Effector memory CD4-positive, alpha-beta T cell (primary cell): Measurements from ENCODE around the gene TPGS1.

Experiments used
- DNase-seq, 3 donors: peaks; one replicate each; pipeline ENCODE4 v3.0.0-alpha.2; 2020
- H3K27ac ChIP-seq: 2 replicates; pipeline ENCODE4 v1.7.0; 2013; ENCODE audit warnings: mild to moderate bottlenecking, low read length, moderate library complexity; ENCODE audit not compliant: insufficient read depth, poor library complexity, severe bottlenecking
- H3K27me3 ChIP-seq: replicated peaks from 2 replicates; pipeline ENCODE4 v1.7.0; 2013; ENCODE audit warnings: mild to moderate bottlenecking, low read length; ENCODE audit not compliant: insufficient read depth, control insufficient read depth, poor library complexity, severe bottlenecking
- H3K36me3 ChIP-seq: 2 replicates; pipeline ENCODE4 v1.7.0; 2013; ENCODE audit warnings: mild to moderate bottlenecking, low read length, moderate library complexity; ENCODE audit not compliant: control insufficient read depth, insufficient read depth
- H3K4me1 ChIP-seq: 2 replicates; pipeline ENCODE4 v1.7.0; 2013; ENCODE audit warnings: low read length, mild to moderate bottlenecking; ENCODE audit not compliant: control insufficient read depth, insufficient read depth, poor library complexity, severe bottlenecking
- H3K4me3 ChIP-seq: 2 replicates; pipeline ENCODE4 v1.7.0; 2013; ENCODE audit warnings: low read length, low read depth, mild to moderate bottlenecking; ENCODE audit not compliant: insufficient read depth, poor library complexity, severe bottlenecking
- H3K9me3 ChIP-seq: 2 replicates; pipeline ENCODE4 v1.7.0; 2013; ENCODE audit warnings: mild to moderate bottlenecking, low read length, moderate library complexity; ENCODE audit not compliant: control insufficient read depth

The TPGS1 gene

DNA sequence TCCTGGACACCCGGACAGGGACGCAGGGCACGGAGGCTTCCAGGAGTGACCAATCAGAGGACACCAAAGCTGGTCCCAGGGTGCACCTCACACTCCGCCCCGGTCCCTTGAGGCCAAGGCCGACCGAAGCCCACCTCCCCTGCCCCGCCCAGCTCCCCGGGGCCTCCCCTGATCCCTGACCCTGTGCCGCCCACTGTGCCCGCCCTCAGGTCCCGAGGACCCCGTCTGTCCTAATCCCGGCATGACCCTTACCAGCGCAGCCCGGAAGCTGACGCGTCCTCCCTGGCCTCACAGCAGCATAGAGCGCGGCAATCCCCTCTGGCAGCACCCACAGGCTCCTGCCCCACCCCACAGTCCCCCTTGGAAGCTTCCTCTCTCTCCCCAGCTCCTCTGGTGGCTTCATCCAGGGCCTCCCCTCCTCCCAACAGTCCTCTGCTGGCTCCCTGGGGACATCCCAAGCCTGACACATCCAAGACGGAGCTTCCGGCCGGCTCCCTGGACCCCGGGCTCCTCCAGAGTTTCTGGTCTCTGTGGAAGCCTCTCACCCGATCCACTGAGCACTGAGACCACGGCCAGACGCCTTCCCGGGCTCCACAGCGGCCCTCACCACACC is 16.9 kb downstream of the TPGS1 start:
- no peak overlapping the region for H3K4me3 ChIP-seq
- H3K4me1 ChIP-seq = peaks cover 8% of the 10 kb centered on the region
- no peak overlapping the region for H3K27ac ChIP-seq
- H3K9me3 ChIP-seq = no peaks in the 10 kb centered on the region
- no peaks in the 10 kb centered on the region for H3K36me3 ChIP-seq
- no peak for DNase-seq
- peaks cover 3% of the 10 kb centered on the region for H3K27me3 ChIP-seq

DNA sequence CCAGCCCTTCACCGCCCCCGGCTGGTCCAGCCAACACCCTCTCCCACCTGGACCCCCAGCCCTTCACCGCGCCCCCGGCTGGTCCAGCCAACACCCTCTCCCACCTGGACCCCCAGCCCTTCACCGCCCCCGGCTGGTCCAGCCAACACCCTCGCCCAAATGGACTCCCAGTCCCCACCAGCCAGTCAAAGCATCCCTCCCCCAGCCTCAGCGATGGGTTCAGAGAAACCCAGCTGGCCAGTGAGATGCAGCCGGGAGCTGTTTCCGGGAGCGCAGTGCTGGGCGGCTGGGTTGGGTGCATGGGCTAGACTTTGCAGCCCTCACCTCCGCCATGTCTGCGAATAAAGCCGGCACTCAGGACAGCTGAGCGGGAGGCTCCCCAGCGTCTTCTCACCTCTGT is 17.7 kb downstream of the TPGS1 start:
- Histone ChIP-seq H3K27ac (no peak overlapping the region), H3K4me3 (no peak overlapping the region), H3K36me3 (no peaks in the 10 kb centered on the region), H3K4me1 (no peaks in the 10 kb centered on the region), H3K27me3 (peaks cover 3% of the 10 kb centered on the region), H3K9me3 (no peaks in the 10 kb centered on the region)
- no peak for DNase-seq

- H3K9me3 ChIP-seq = no peaks in the 10 kb centered on the region
- H3K27me3 ChIP-seq = peaks cover 3% of the 10 kb centered on the region
- no peaks in the 10 kb centered on the region for H3K4me1 ChIP-seq
- no peak for DNase-seq
- no peak overlapping the region for H3K4me3 ChIP-seq
- no peaks in the 10 kb centered on the region for H3K36me3 ChIP-seq
- H3K27ac ChIP-seq = no peak overlapping the region
Measured at GRCh38 chr19:525857-526419, 18.6 kb downstream of the TPGS1 start.

DNA sequence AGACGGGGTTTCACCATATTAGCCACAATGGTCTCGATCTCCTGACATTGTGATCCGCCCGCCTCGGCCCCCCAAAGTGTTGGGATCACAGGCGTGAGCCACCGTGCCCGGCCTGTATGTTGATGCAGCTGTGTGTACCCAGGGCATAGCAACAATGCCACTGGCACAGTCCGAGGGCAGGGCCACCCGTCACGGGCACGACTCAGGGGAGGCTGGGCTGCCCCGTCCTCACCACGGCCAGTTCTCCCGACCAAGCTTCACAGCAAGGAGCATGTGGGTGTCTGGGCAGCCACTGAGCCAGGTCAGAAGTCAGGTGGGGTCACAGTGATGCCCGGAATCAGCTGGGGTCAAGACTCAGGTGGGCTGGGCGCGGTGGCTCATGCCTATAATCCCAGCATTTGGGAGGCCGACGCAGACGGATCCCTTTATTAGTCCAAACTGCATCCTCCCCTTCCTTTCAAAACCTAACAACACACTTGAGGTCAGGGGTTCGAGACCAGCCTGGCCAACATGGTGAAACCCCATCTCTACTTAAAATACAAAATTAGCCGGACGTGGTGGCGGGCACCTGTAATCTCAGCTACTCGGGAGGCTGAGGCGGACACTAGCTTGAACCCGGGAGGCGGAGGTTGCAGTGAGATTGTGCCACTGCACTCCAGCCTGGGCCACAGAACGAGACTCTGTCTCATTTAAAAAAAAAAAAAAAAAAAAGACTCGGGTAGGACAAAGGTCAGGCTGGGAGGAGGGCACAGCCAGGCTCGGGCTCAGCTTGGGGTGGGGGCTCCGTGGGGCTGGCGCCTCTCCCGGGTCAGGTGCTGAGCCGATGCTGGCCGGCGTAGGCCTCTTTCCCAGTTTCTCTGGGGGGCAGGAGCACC is 23.1 kb downstream of the TPGS1 start:
- Histone ChIP-seq H3K36me3 (peaks cover 4% of the 10 kb centered on the region), H3K9me3 (no peaks in the 10 kb centered on the region), H3K4me1 (peaks cover 16% of the 10 kb centered on the region), H3K27ac (peak overlapping the region; percentile 86), H3K27me3 (peaks cover 1% of the 10 kb centered on the region), H3K4me3 (peak overlapping the region; percentile 71)
- DNase-seq = no peak

- Histone ChIP-seq H3K9me3 (no peaks in the 10 kb centered on the region), H3K27me3 (no peaks in the 10 kb centered on the region), H3K4me3 (peak overlapping the region; percentile 71), H3K27ac (peak overlapping the region; percentile 86), H3K4me1 (peaks cover 16% of the 10 kb centered on the region), H3K36me3 (peaks cover 12% of the 10 kb centered on the region)
- peak; percentile 81 to 82 (median 81) for DNase-seq
Measured at GRCh38 chr19:531009-531752, 23.9 kb downstream of the TPGS1 start.

- H3K4me3 ChIP-seq = peak within 1 kb of the TSS; percentile 78
- H3K27me3 ChIP-seq = no peaks in the 10 kb centered on the region
- H3K9me3 ChIP-seq = no peaks in the 10 kb centered on the region
- no peak for DNase-seq
- peaks cover 16% of the 10 kb centered on the region for H3K4me1 ChIP-seq
- peaks cover 19% of the 10 kb centered on the region for H3K36me3 ChIP-seq
- H3K27ac ChIP-seq = peak within 1 kb of the TSS; percentile 86
Measured at GRCh38 chr19:531753-532560, 24.7 kb downstream of the TPGS1 start, which contains the start of gene CDC34. Gene CDC34, plus strand, starts transcription at chr19:531760. Its CDS starts 172 bp downstream, at chr19:531932.

DNA sequence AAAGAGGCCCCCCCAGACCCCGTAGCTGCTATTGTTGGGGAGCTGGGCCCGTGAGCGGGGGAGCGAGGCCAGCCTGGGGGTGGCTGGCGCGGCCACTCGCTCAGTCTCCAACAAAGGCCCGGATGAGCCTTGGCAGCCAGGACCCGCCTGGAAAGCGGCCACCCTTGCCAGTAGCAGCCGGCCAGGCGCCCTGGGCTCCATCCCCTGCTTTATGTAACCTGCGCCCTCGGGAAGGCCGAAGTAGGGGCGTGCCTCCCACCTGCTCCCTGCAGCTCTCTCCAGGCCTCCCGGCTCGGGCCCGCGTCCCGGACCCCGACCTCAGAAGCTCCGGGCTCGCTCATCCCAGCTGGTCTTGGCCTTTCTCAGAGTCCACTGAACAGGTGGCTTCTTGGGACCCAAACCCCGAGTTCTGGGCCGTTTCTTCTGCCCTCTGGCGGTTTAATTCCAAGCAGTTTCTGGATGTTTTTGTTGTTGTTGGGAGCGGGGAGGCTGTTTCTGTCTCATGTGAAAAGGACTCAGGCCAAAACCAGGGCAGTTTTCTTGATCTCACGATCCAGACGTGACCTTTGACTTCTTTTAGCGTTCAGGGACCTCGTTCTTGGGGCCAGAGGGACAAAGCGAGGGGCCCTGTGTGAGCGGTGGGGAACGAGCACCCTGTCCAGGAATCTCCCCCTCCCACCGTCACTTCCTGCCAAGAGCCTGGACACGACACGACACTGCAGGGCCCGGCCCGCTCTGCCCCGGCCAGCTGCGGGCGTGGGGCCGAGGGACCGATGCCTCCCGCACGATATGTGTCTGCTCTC is 25.5 kb downstream of the TPGS1 start:
- H3K4me1 ChIP-seq = peaks cover 16% of the 10 kb centered on the region
- H3K4me3 ChIP-seq = peak overlapping the region; percentile 78
- H3K36me3 ChIP-seq = peaks cover 21% of the 10 kb centered on the region
- no peaks in the 10 kb centered on the region for H3K9me3 ChIP-seq
- no peaks in the 10 kb centered on the region for H3K27me3 ChIP-seq
- DNase-seq = peak in 1 of 3 donors; percentile 24
- H3K27ac ChIP-seq = peak overlapping the region; percentile 65

DNA sequence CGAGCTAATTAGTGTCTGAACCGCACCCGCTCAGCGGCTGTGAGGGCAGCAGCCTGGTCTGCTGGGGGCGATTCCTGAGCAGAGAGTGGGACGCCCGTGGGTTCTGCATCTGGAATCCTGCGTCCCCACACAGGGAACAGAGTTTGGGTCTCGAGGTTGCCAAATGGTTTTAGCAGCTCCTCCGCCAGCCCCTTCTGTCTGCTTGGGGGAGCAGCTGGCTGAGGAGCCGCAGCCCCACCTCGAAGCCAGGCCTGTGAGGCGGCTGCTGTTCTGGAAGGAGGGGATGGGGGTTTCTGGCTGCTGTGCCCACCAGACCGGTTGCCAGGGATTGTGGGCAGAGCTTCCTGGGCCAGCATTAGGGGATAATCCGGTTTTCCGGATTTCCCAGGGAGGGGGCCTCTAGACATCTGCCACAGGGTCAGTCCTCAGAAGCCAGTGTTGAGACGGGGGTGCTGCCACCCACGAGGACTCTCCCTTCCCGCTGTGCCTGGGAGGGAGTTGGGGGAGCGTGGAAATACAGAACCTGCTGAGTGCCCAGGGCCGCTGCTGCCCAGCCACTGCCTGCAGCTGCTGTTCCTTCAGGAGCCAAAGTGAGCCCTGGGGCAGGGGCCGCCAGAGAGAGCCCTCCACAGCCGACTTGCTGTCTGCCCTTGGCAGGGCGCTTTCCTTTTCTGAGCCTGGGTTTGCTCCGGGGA is 26.2 kb downstream of the TPGS1 start:
- DNase-seq = no peak
- Histone ChIP-seq H3K4me3 (peak overlapping the region; percentile 78), H3K4me1 (peaks cover 16% of the 10 kb centered on the region), H3K27ac (no peak overlapping the region), H3K9me3 (no peaks in the 10 kb centered on the region), H3K36me3 (peaks cover 28% of the 10 kb centered on the region), H3K27me3 (no peaks in the 10 kb centered on the region)
